IMR-90 (cell line): ENCODE data around the gene PTX4. TPM values are rescaled to one million over a fixed set of nuclear protein-coding genes. Genes with fewer than 3 reads are reported as not detected.

Experiments
- ATAC-seq: fragments of 200-7000 bp; cut with Tn5 transposase; 2 replicates; pipeline ENCODE4 v1.9.1; 2020; ENCODE audit warnings: low read depth, mild to moderate bottlenecking, moderate library complexity
- BruUV-seq: library from RNA; stranded (reverse); fragments of 400-500 nt; replicated peaks from 2 replicates; lab custom pipeline; 2021; lab: Mats Ljungman, UMichigan
- CTCF ChIA-PET: fragments of 300-600 bp; formaldehyde crosslinking; extraction: SDS; loops from one replicate; lab custom pipeline; 2021; ENCODE audit warnings: antibody characterized with exemption; lab: Yijun Ruan, JAX
- POLR2A ChIA-PET: fragments of 300-600 bp; sonication (Branson Sonifier 250); formaldehyde crosslinking; loops from one replicate; lab custom pipeline; 2022; ENCODE audit warnings: antibody characterized with exemption; ENCODE audit not compliant: unreplicated experiment; lab: Charles Lee
- DNase-seq: peaks from one replicate; pipeline ENCODE4 v3.0.0; 2013
- H2AFZ ChIP-seq: replicated peaks from 2 replicates; pipeline ENCODE3; 2013; ENCODE audit warnings: low read length, mild to moderate bottlenecking; ENCODE audit not compliant: poor library complexity
- H2AK5ac ChIP-seq: 2 replicates; pipeline ENCODE4 v1.6.1; 2013; ENCODE audit warnings: low read depth, low read length, inconsistent platforms
- H2AK9ac ChIP-seq: replicated peaks from 2 replicates; pipeline ENCODE3; 2013; ENCODE audit warnings: mild to moderate bottlenecking, low read depth, low read length, moderate library complexity; ENCODE audit not compliant: poor library complexity
- H2BK120ac ChIP-seq: 2 replicates; pipeline ENCODE4 v1.6.1; 2013; ENCODE audit warnings: low read depth, low read length, inconsistent platforms
- H2BK15ac ChIP-seq: 3 replicates; pipeline ENCODE4 v1.6.1; 2013; ENCODE audit warnings: low read depth, low read length, inconsistent platforms
- H2BK20ac ChIP-seq: 2 replicates; pipeline ENCODE4 v1.6.1; 2013; ENCODE audit warnings: low read depth, mild to moderate bottlenecking, inconsistent platforms, low read length, moderate library complexity
- H2BK5ac ChIP-seq: 2 replicates; pipeline ENCODE4 v1.6.1; 2013; ENCODE audit warnings: mild to moderate bottlenecking, low read depth, low read length, inconsistent platforms; ENCODE audit not compliant: poor library complexity, severe bottlenecking
- H3K14ac ChIP-seq: replicated peaks from 2 replicates; pipeline ENCODE4 v1.6.1; 2013; ENCODE audit warnings: low read depth, low read length, inconsistent platforms
- H3K18ac ChIP-seq: 2 replicates; pipeline ENCODE4 v1.6.1; 2013; ENCODE audit warnings: low read depth, low read length, control low read depth
- H3K23ac ChIP-seq: 2 replicates; pipeline ENCODE4 v1.6.1; 2013; ENCODE audit warnings: low read depth, low read length, inconsistent platforms
- H3K27ac ChIP-seq: 2 replicates; pipeline ENCODE4 v1.5.1; 2013; ENCODE audit warnings: mild to moderate bottlenecking, control low read depth, low read length; ENCODE audit not compliant: insufficient read depth
- H3K27me3 ChIP-seq: 2 replicates; pipeline ENCODE4 v1.6.1; 2013; ENCODE audit warnings: low read length; ENCODE audit not compliant: control insufficient read depth, insufficient read depth
- H3K36me3 ChIP-seq: 2 replicates; pipeline ENCODE4 v1.6.1; 2013; ENCODE audit warnings: low read length, mixed read lengths; ENCODE audit not compliant: control insufficient read depth, insufficient read depth
- H3K4ac ChIP-seq: 2 replicates; pipeline ENCODE4 v1.6.1; 2013; ENCODE audit warnings: low read depth, low read length, inconsistent platforms
- H3K4me1 ChIP-seq: 2 replicates; pipeline ENCODE4 v1.6.1; 2013; ENCODE audit warnings: low read length, mixed read lengths; ENCODE audit not compliant: control insufficient read depth, insufficient read depth
- H3K4me2 ChIP-seq: 2 replicates; pipeline ENCODE4 v1.6.1; 2013; ENCODE audit warnings: low read depth, mild to moderate bottlenecking, control low read depth, low read length, moderate library complexity
- H3K4me3 ChIP-seq: 2 replicates; pipeline ENCODE4 v1.5.1; 2013; ENCODE audit warnings: low read depth, mild to moderate bottlenecking, control low read depth, low read length, moderate library complexity; ENCODE audit not compliant: insufficient read depth
- H3K56ac ChIP-seq: 2 replicates; pipeline ENCODE4 v1.6.1; 2013; ENCODE audit warnings: low read length, inconsistent platforms; ENCODE audit not compliant: insufficient read depth; ENCODE audit errors: extremely low read depth
- H3K79me1 ChIP-seq, 2 experiments: 2 replicates each; pipeline ENCODE4 v1.6.1; 2013; ENCODE audit warnings: low read length in 2 of 2, inconsistent platforms in 1 of 2, low read depth in 1 of 2
- H3K9ac ChIP-seq: 2 replicates; pipeline ENCODE4 v1.6.1; 2013; ENCODE audit warnings: low read depth, low read length, control low read depth
- H3K9me1 ChIP-seq: 2 replicates; pipeline ENCODE4 v1.6.1; 2013; ENCODE audit warnings: low read length, inconsistent platforms; ENCODE audit not compliant: insufficient read depth
- H3K9me3 ChIP-seq: 2 replicates; pipeline ENCODE4 v1.6.1; 2013; ENCODE audit warnings: low read length; ENCODE audit not compliant: control insufficient read depth, insufficient read depth
- H4K20me1 ChIP-seq: 2 replicates; pipeline ENCODE4 v1.6.1; 2013; ENCODE audit warnings: low read length, inconsistent platforms; ENCODE audit not compliant: insufficient read depth
- H4K5ac ChIP-seq: 2 replicates; pipeline ENCODE4 v1.6.1; 2013; ENCODE audit warnings: mild to moderate bottlenecking, low read depth, low read length, control low read depth
- H4K8ac ChIP-seq, 2 experiments: 2 replicates each; pipeline ENCODE4 v1.6.1; 2013; ENCODE audit warnings: low read depth in 2 of 2, low read length in 2 of 2, control low read depth in 1 of 2, inconsistent platforms in 1 of 2
- H4K91ac ChIP-seq: 2 replicates; pipeline ENCODE4 v1.6.1; 2013; ENCODE audit warnings: low read depth, low read length, inconsistent platforms; ENCODE audit not compliant: insufficient read depth
- BHLHE40 ChIP-seq: fragments of 150-350 bp; IDR thresholded peaks from 2 replicates; pipeline ENCODE4 v1.6.1; 2016; ENCODE audit warnings: mild to moderate bottlenecking, low read depth, low read length
- CEBPB ChIP-seq: IDR thresholded peaks from 2 replicates; pipeline ENCODE4 v1.6.1; 2012; ENCODE audit warnings: low read depth, low read length, improper control_type of control experiment
- CHD1 ChIP-seq: IDR thresholded peaks from 2 replicates; pipeline ENCODE4 v1.6.1; 2012; ENCODE audit warnings: low read depth, low read length, improper control_type of control experiment
- FOS ChIP-seq: fragments of 150-350 bp; IDR thresholded peaks from 2 replicates; pipeline ENCODE4 v1.6.1; 2016; ENCODE audit warnings: low read depth, low read length
- MAFK ChIP-seq: IDR thresholded peaks from 2 replicates; pipeline ENCODE4 v1.6.1; 2012; ENCODE audit warnings: low read depth, low read length, improper control_type of control experiment
- MAZ ChIP-seq: IDR thresholded peaks from 2 replicates; pipeline ENCODE4 v1.6.1; 2012; ENCODE audit warnings: low read depth, mild to moderate bottlenecking, low read length, improper control_type of control experiment, moderate library complexity, borderline replicate concordance
- MXI1 ChIP-seq: IDR thresholded peaks from 2 replicates; pipeline ENCODE4 v1.6.1; 2012; ENCODE audit warnings: low read depth, mild to moderate bottlenecking, low read length, moderate library complexity, borderline replicate concordance
- NFE2L2 ChIP-seq: fragments of 150-350 bp; IDR thresholded peaks from 2 replicates; pipeline ENCODE4 v1.6.1; 2016; ENCODE audit warnings: low read depth, mild to moderate bottlenecking, low read length
- POLR2A ChIP-seq: IDR thresholded peaks from 2 replicates; pipeline ENCODE4 v1.6.1; 2012; ENCODE audit warnings: mild to moderate bottlenecking, low read depth, low read length
- RAD21 ChIP-seq: IDR thresholded peaks from 2 replicates; pipeline ENCODE4 v1.6.1; 2012; ENCODE audit warnings: low read length, improper control_type of control experiment
- RCOR1 ChIP-seq: IDR thresholded peaks from 2 replicates; pipeline ENCODE4 v1.6.1; 2012; ENCODE audit warnings: mild to moderate bottlenecking, low read length, improper control_type of control experiment; ENCODE audit not compliant: insufficient replicate concordance
- RFX5 ChIP-seq: IDR thresholded peaks from 2 replicates; pipeline ENCODE4 v1.8.0; 2012; ENCODE audit warnings: low read depth, mild to moderate bottlenecking, low read length, moderate library complexity
- SMC3 ChIP-seq: fragments of 150-350 bp; IDR thresholded peaks from 2 replicates; pipeline ENCODE4 v1.6.1; 2016; ENCODE audit warnings: low read depth, mild to moderate bottlenecking, antibody characterized with exemption, low read length, moderate library complexity
- WGBS, 2 experiments: methylation state at CpG; one replicate each; pipeline versions ENCODE4 v1.1.5 to v1.1.7; 2013; ENCODE audit warnings: missing lambda C conversion rate in 2 of 2; ENCODE audit not compliant: insufficient read length in 1 of 2; ENCODE audit errors: extremely low coverage in 2 of 2; 5-methylcytosine and 5-hydroxymethylcytosine counted together
- dilution Hi-C: fragments of 300-500 bp; cut with HindIII; formaldehyde crosslinking; loops from one replicate; pipeline ENCODE4 v1.14.3; 2018; ENCODE audit warnings: low sequenced_read_pairs; ENCODE audit not compliant: unreplicated experiment
- in situ Hi-C: fragments of 300-500 bp; cut with MboI; formaldehyde crosslinking; loops from 3 replicates; pipeline ENCODE4 v1.14.3; 2019; ENCODE audit warnings: low sequenced_read_pairs, inconsistent platforms, mixed read lengths
- intact Hi-C: fragments of 100-400 bp; cut with micrococcal nuclease; formaldehyde crosslinking; loops from 2 replicates; pipeline ENCODE4 v1.10.0; 2022
- polyA plus RNA-seq, 3 experiments: library from polyadenylated mRNA; depleted of rRNA; stranded (reverse); fragments of >200 nt; gene quantifications; 2 replicates each; pipeline ENCODE4 v1.2.3, GENCODE V29; 2012; ENCODE audit warnings: low replicate concordance in 1 of 3
- total RNA-seq: library from RNA; depleted of rRNA; stranded (reverse); fragments of >200 nt; gene quantifications from 2 replicates; pipeline ENCODE4 v1.2.3, GENCODE V29; 2012
- TF ChIP-seq, protein P1 (sequence below): fragments of 150-350 bp; IDR thresholded peaks from 2 replicates; pipeline ENCODE4 v1.6.1; 2016; ENCODE audit warnings: low read depth, mild to moderate bottlenecking, low read length, moderate library complexity, borderline replicate concordance
- TF ChIP-seq, protein P2 (sequence below): conservative IDR thresholded peaks from 2 replicates; pipeline ENCODE4 v1.5.1; 2012; ENCODE audit warnings: mild to moderate bottlenecking, low read depth, low read length, improper control_type of control experiment
- TF ChIP-seq, protein P3 (sequence below): fragments of 150-350 bp; IDR thresholded peaks from 2 replicates; pipeline ENCODE4 v1.6.1; 2017; ENCODE audit warnings: mild to moderate bottlenecking, antibody characterized with exemption, low read length, low read depth

Gene PTX4
- total and polyA plus RNA-seq, 2 of the 4 experiments (the other 2 are of a cell fraction), result 0.07 TPM; not detected in 1

DNA sequence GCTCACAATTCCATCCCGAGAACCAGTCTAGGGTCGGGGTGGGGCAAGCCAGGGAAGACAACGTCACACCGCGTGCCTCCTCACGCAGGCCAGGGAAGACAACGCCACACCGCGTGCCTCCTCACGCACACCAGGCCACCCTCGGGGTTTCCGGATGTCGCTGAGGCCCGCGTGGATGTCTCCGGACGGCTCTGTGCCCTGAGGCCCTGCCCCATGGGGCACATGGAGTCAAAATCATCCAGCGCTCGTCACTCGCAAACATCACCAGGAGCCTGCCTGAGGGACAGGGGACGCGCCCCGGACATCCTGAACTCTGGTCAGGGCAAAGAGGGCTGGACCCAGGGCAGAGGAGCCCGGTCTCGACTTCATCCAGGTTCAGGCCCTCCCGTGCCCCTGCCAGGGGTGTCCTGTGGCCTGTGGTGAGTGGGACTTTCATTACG lies 48.4 kb upstream of the PTX4 start:
- Histone ChIP-seq H3K14ac (no peak overlapping the region), H2BK15ac (no peak overlapping the region), H3K4ac (no peak overlapping the region), H4K8ac (no peak overlapping the region), H2AK9ac (no peak overlapping the region), H3K9ac (no peak overlapping the region), H3K4me1 (peaks cover 17% of the 10 kb centered on the region), H3K79me1 (peaks cover 5 to 55% of the 10 kb centered on the region in 2 experiments; a peak in 3 of 4 replicates), H4K20me1 (0 out of 2 replicates have a peak, but pooled peaks cover 3% of the 10 kb centered on the region), H4K91ac (no peak overlapping the region), H2BK5ac (no peak overlapping the region), H3K36me3 (peaks cover 24% of the 10 kb centered on the region), H4K5ac (no peak overlapping the region), H3K4me3 (no peak overlapping the region), H2AK5ac (no peak overlapping the region), H3K27me3 (no peaks in the 10 kb centered on the region), H3K9me1 (0 out of 2 replicates have a peak, but pooled peaks cover under 1% of the 10 kb centered on the region), H2BK20ac (no peak overlapping the region), H3K23ac (no peak overlapping the region), H3K4me2 (no peak overlapping the region), H3K18ac (no peak overlapping the region), H2BK120ac (no peak overlapping the region), H3K9me3 (no peaks in the 10 kb centered on the region), H3K27ac (no peak overlapping the region), H2AFZ (no peak overlapping the region), H3K56ac (no peak overlapping the region)
- POLR2A ChIA-PET, result no interaction called here
- no TSS peak for BruUV-seq
- DNase-seq (no peak), ATAC-seq (no peak)
- in situ Hi-C loops (no loop called here), intact Hi-C loops (no loop called here), dilution Hi-C loops (no loop called here)
- no peak for TF ChIP-seq MAFK
- no peak for TF ChIP-seq BHLHE40
- TF ChIP-seq CHD1, result no peak
- TF ChIP-seq, protein P1, sequence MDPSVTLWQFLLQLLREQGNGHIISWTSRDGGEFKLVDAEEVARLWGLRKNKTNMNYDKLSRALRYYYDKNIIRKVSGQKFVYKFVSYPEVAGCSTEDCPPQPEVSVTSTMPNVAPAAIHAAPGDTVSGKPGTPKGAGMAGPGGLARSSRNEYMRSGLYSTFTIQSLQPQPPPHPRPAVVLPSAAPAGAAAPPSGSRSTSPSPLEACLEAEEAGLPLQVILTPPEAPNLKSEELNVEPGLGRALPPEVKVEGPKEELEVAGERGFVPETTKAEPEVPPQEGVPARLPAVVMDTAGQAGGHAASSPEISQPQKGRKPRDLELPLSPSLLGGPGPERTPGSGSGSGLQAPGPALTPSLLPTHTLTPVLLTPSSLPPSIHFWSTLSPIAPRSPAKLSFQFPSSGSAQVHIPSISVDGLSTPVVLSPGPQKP, result no peak
- TF ChIP-seq MXI1, result no peak
- no peak for TF ChIP-seq SMC3
- no peak for TF ChIP-seq FOS
- no peak for TF ChIP-seq POLR2A
- no peak for TF ChIP-seq CEBPB
- TF ChIP-seq RAD21, result no peak
- no peak for TF ChIP-seq RFX5
- TF ChIP-seq, protein P2, sequence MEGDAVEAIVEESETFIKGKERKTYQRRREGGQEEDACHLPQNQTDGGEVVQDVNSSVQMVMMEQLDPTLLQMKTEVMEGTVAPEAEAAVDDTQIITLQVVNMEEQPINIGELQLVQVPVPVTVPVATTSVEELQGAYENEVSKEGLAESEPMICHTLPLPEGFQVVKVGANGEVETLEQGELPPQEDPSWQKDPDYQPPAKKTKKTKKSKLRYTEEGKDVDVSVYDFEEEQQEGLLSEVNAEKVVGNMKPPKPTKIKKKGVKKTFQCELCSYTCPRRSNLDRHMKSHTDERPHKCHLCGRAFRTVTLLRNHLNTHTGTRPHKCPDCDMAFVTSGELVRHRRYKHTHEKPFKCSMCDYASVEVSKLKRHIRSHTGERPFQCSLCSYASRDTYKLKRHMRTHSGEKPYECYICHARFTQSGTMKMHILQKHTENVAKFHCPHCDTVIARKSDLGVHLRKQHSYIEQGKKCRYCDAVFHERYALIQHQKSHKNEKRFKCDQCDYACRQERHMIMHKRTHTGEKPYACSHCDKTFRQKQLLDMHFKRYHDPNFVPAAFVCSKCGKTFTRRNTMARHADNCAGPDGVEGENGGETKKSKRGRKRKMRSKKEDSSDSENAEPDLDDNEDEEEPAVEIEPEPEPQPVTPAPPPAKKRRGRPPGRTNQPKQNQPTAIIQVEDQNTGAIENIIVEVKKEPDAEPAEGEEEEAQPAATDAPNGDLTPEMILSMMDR, result no peak
- no peak for TF ChIP-seq MAZ
- TF ChIP-seq, protein P3, sequence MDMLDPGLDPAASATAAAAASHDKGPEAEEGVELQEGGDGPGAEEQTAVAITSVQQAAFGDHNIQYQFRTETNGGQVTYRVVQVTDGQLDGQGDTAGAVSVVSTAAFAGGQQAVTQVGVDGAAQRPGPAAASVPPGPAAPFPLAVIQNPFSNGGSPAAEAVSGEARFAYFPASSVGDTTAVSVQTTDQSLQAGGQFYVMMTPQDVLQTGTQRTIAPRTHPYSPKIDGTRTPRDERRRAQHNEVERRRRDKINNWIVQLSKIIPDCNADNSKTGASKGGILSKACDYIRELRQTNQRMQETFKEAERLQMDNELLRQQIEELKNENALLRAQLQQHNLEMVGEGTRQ, result no peak
- TF ChIP-seq RCOR1, result no peak
- no peak for TF ChIP-seq NFE2L2
- CTCF ChIA-PET, result no interaction called here
- WGBS, 2 experiments, result 92% methylated on average over 17 of the region's 27 CpGs; no CpG with 5 or more reads in 1 of the 2 experiments
